ENCODE data around the gene TP53AIP1.

Gene TP53AIP1

DNA sequence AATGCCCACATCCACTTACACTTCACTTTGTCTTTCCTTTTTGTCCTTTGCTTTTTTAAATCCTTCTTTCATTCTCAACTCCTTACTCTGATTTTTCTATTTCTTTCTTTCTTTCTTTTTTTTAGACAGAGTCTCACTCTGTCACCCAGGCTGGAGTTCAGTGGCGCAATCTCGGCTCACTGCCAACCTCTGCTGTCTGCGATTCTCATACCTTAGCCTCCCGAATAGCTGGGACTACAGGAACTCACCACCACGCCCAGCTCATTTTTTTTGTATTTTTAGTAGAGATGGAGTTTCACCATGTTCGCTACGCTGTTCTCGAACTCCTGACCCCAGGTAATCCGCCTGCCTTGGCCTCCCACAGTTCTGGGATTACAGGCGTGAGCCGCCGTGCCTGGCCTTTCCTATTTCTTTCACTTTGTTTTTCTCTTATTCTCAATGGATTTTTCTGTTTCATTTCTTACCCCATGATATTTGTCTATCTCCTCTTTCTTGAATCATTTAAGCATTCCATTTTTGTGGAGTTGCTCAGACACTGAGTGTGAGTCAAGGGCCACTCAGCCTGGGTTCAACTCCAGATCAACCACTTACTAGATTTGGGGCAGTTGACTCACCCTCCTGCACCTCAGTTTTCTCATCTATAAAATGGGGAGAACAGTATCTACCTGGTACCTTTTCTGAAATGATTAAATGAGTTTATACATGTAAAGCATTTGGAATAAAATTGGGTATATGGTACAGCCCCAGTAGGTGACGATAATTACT is 43.9 kb downstream of the TP53AIP1 start:
- H3K4me3 ChIP-seq (ENCODE audit: low read length): no peak overlapping the region
- H3K4me1 ChIP-seq (ENCODE audit: control insufficient read depth, insufficient read depth, low read length): no peaks in the 10 kb centered on the region
- H3K27me3 ChIP-seq (ENCODE audit: control insufficient read depth, insufficient read depth, low read length): no peaks in the 10 kb centered on the region
- no peaks in the 10 kb centered on the region for H3K36me3 ChIP-seq (ENCODE audit: control insufficient read depth, insufficient read depth, low read length)
- H3K9ac ChIP-seq (ENCODE audit: low read length): no peak overlapping the region
- H3K27ac ChIP-seq (ENCODE audit: low read depth, low read length): no peak overlapping the region

DNA sequence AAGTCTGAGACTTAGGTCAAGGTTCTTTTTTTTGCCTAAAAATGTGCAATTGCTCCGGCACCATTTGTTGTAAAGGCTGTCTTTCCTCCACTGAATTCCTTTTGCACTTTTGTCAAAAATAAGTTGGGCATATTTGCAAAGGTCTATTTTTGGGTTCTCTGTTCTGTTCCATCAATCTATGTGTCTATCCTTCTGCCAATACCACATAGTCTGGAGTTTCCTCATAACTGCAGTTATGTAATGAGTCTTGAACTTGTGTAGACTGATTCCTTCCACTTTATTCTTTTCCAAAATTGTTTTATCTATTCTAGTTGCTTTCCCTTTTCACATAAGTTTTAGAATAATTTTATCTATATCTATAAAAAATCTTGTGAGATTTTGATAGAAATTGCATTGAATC is 44.8 kb downstream of the TP53AIP1 start:
- Histone ChIP-seq H3K27ac (ENCODE audit: low read depth, low read length) (no peak overlapping the region), H3K36me3 (ENCODE audit: control insufficient read depth, insufficient read depth, low read length) (no peaks in the 10 kb centered on the region), H3K27me3 (ENCODE audit: control insufficient read depth, insufficient read depth, low read length) (no peaks in the 10 kb centered on the region), H3K4me1 (ENCODE audit: control insufficient read depth, insufficient read depth, low read length) (no peaks in the 10 kb centered on the region), H3K9ac (ENCODE audit: low read length) (no peak overlapping the region), H3K4me3 (ENCODE audit: low read length) (no peak overlapping the region)

DNA sequence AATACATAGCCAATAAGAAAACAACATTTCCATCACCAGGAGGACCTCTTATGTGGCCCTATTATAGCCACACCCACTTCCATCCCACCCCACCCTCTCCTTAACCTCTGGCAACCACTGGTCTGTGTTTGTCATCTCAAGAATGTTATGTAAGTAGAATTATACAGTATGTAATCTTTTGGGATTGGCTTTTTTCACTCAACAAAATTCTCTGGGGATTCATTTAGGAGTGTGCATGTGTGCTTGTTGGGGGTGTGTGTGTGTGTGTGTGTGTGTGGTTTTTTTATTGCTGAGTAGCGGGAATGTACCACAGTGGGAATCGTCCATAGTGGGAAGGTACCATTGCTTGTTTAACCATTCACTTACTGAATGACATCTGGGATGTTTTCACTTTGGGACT is 46.3 kb downstream of the TP53AIP1 start:
- Histone ChIP-seq H3K36me3 (ENCODE audit: control insufficient read depth, insufficient read depth, low read length) (no peaks in the 10 kb centered on the region), H3K27ac (ENCODE audit: low read depth, low read length) (no peak overlapping the region), H3K4me1 (ENCODE audit: control insufficient read depth, insufficient read depth, low read length) (no peaks in the 10 kb centered on the region), H3K27me3 (ENCODE audit: control insufficient read depth, insufficient read depth, low read length) (no peaks in the 10 kb centered on the region), H3K9ac (ENCODE audit: low read length) (no peak overlapping the region), H3K4me3 (ENCODE audit: low read length) (no peak overlapping the region)

DNA sequence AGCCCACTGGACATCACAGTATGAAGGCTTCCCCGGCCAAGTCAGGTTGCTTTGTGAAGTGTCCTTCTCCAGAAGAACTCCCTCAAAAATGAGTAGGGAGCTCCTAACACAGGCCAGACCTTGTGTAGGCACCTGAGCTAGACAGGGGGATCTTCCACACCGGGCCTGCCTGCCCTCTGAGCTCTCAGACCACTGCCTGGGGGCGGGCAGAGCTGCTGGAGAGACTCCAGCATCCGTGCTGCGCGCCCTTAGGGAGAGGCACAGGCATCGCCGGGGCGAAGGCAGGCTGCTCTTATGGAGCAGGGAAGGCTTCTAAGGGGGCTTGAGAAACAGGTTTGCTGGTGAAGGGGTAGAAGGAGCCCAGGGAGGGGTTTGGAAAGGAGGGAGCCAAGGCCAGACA is 47.1 kb downstream of the TP53AIP1 start:
- Histone ChIP-seq H3K9ac (ENCODE audit: low read length) (no peak overlapping the region), H3K27me3 (ENCODE audit: control insufficient read depth, insufficient read depth, low read length) (no peaks in the 10 kb centered on the region), H3K4me3 (ENCODE audit: low read length) (no peak overlapping the region), H3K27ac (ENCODE audit: low read depth, low read length) (no peak overlapping the region), H3K4me1 (ENCODE audit: control insufficient read depth, insufficient read depth, low read length) (no peaks in the 10 kb centered on the region), H3K36me3 (ENCODE audit: control insufficient read depth, insufficient read depth, low read length) (no peaks in the 10 kb centered on the region)

DNA sequence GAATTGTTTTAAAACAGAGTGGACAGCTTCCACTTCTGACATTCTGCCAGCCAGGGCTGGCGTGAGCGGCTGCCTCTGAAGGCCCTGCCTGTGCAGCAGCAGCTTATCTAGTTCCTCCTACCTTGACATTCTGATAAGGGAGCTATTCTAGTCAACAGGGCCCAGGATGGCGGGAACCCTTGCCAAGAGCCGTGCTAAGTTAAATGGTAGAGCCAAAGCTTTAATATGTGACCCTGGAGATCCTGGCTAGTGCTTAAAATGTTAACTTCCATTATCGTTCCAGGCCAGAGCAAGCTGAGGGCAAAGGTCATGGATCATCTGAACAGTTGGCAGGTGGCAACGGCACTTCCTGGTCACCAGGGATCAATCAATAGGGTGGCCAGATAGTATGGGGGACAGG is 48.0 kb downstream of the TP53AIP1 start:
- no peaks in the 10 kb centered on the region for H3K36me3 ChIP-seq (ENCODE audit: control insufficient read depth, insufficient read depth, low read length)
- peaks cover 2% of the 10 kb centered on the region for H3K4me1 ChIP-seq (ENCODE audit: control insufficient read depth, insufficient read depth, low read length)
- peaks cover 7% of the 10 kb centered on the region for H3K27me3 ChIP-seq (ENCODE audit: control insufficient read depth, insufficient read depth, low read length)
- H3K4me3 ChIP-seq (ENCODE audit: low read length): no peak overlapping the region
- H3K9ac ChIP-seq (ENCODE audit: low read length): no peak overlapping the region
- no peak overlapping the region for H3K27ac ChIP-seq (ENCODE audit: low read depth, low read length)

DNA sequence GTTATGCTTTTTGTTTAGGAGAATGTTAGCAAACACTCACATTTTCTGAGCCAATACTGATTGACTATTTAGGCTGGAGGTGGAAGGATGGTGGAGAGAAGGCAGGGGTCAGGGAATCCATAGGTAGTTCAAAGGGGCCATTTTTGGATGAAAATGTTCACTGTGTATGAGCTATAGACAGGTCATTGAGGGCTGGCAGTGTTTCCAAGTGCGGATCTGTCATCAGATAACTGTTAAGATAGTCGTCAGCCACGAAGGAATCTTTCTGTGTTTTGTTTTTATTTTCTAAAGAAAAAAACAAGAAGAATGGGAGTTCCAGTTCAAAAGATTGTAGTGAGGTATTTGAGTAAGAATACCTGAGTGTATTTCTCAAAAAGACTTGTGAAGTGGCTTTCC is 48.4 kb downstream of the TP53AIP1 start:
- H3K27ac ChIP-seq (ENCODE audit: low read depth, low read length): no peak overlapping the region
- no peak overlapping the region for H3K9ac ChIP-seq (ENCODE audit: low read length)
- H3K36me3 ChIP-seq (ENCODE audit: control insufficient read depth, insufficient read depth, low read length): no peaks in the 10 kb centered on the region
- H3K4me3 ChIP-seq (ENCODE audit: low read length): no peak overlapping the region
- H3K27me3 ChIP-seq (ENCODE audit: control insufficient read depth, insufficient read depth, low read length): peaks cover 7% of the 10 kb centered on the region
- peaks cover 2% of the 10 kb centered on the region for H3K4me1 ChIP-seq (ENCODE audit: control insufficient read depth, insufficient read depth, low read length)

DNA sequence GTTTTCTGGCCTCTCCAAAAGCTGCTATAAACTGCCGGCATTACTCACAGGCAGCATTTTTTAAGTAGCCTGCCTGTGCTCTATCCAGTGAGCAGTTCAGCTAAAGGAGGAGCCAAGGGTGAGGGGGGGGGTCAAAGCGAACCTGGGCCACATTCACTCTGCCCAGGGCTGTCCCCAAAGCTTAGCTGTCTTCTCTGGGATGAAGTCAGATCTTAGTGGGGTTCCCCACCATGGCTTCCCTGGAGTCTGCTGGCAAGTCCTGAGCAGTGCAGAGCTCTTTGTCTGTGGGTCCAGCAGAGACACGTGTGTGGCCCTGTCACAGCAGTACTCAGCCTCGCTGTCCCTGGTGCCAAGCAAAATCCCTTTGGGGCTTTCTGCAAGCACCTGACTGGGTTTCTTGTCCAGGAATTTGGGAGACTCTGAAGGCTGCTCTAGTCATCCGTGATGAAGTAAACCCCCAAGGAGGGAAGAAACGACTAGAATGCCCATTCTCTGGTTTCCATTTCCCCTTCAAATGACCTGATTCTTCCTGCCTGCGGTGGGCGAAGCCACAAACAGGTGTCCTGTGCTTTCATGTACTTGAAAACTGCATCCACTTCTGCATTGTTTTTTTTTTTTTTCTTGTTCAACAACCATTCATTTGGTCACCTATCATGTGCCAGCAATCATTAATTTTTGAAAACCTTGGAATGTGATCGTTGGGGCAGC is 48.9 kb downstream of the TP53AIP1 start:
- Histone ChIP-seq H3K4me3 (ENCODE audit: low read length) (no peak overlapping the region), H3K27me3 (ENCODE audit: control insufficient read depth, insufficient read depth, low read length) (peaks cover 7% of the 10 kb centered on the region), H3K27ac (ENCODE audit: low read depth, low read length) (no peak overlapping the region), H3K9ac (ENCODE audit: low read length) (no peak overlapping the region), H3K36me3 (ENCODE audit: control insufficient read depth, insufficient read depth, low read length) (no peaks in the 10 kb centered on the region), H3K4me1 (ENCODE audit: control insufficient read depth, insufficient read depth, low read length) (peaks cover 2% of the 10 kb centered on the region)

DNA sequence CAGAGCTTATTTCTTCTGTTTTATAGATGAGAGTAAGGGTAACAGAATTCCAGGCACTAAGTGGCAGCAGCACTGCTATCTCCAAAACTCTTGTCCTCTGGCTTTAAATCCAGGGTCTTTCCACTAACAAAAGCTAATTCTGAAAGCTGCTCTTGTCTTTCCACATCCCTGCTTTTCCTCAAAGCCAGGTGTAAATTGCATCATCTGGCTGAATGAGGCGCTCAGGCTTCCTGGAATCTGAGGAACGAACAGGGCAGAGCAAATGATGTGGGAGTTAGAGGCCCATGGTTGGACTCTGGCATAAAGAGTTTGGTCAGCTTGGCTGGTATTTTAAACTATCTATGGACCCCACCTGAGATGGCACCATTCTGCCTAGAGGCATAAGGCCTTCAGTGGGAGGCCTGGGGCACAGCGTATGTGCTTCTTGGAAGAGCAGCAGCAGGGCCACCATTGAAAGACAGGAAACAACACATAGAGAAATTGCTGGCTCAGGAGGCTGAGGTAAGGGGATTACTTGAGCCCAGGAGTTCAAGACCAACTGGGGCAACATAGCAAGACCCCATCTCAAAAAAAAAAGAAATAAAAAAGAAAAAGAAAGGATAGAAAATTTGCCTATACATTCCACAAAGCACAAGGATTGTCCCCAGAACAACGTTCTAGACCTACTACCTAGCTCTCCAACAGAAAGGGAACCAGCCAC is 49.7 kb downstream of the TP53AIP1 start:
- H3K36me3 ChIP-seq (ENCODE audit: control insufficient read depth, insufficient read depth, low read length): no peaks in the 10 kb centered on the region
- peaks cover 2% of the 10 kb centered on the region for H3K4me1 ChIP-seq (ENCODE audit: control insufficient read depth, insufficient read depth, low read length)
- no peak overlapping the region for H3K4me3 ChIP-seq (ENCODE audit: low read length)
- no peak overlapping the region for H3K9ac ChIP-seq (ENCODE audit: low read length)
- peaks cover 7% of the 10 kb centered on the region for H3K27me3 ChIP-seq (ENCODE audit: control insufficient read depth, insufficient read depth, low read length)
- H3K27ac ChIP-seq (ENCODE audit: low read depth, low read length): no peak overlapping the region

DNA sequence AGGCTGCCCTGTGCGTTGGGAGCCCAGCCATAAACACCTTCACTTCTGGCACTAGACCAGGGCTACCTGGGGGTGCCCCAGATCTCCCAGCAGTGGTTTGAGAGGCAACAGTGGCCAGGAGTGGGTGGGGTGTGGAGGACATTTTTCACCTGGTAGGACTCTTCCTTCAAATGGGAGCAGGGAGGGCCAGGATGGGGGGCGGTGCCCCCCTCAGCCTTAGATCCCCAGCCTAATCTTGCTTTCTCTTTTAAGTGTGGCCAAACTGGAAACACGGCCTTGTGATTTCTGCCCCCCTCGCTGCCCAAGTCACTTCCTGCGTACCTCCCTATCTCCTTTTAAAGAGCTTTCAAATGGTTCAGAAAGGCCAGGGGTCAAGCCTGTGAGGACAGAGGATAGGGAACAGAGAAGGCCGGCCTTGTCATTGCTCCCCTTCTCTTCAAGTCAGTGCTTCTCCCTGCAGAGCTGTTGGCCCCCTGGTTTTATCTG is 50.7 kb downstream of the TP53AIP1 start:
- Histone ChIP-seq H3K4me1 (ENCODE audit: control insufficient read depth, insufficient read depth, low read length) (peaks cover 2% of the 10 kb centered on the region), H3K36me3 (ENCODE audit: control insufficient read depth, insufficient read depth, low read length) (no peaks in the 10 kb centered on the region), H3K27ac (ENCODE audit: low read depth, low read length) (no peak overlapping the region), H3K27me3 (ENCODE audit: control insufficient read depth, insufficient read depth, low read length) (peaks cover 7% of the 10 kb centered on the region), H3K9ac (ENCODE audit: low read length) (no peak overlapping the region), H3K4me3 (ENCODE audit: low read length) (no peak overlapping the region)

DNA sequence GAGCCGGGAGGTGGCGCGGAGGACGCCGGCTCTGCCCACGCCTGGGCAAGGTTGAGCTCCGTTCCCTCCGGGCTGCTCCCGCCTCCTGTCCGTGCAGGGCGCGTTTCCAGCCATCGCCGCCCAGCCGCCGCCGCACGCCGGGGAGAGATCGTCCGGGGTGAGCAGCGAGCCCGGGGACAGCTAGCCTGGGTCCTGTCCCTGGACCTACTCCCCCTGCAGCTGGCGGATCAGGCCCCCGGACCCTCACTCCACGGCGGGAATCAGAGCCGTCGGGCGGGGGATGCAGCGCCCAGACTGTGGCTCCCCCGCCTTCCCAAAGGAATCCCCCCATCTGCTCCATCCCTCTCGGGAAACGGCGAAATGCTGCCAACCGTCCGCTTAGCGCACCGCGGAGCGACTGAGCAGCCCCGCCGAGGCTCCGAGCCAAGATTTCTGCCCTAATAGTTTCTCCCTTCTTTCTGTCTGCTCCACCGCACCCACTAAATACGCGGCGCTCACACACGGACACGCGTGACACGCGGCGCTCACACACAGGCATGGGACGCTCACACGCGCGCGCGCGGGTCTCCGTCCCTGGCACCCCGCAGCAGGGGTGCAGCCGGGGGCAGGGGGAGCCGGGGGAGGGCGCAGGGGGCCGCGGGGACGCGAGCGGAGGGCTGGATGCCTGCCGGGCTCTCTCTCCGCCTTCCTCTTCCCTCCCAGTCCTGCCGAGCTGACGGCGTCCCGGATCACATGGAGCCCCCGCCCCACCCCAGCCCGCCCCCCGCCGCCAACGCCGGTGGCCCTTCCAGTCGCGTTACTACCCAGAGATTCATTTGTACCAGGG is 51.9 kb downstream of the TP53AIP1 start, which contains the start of gene KCNJ5:
Gene KCNJ5, plus strand, starts transcription at position 814 of the 826 bp plus-strand sequence. CDS start 19,918 bp downstream, outside the sequence.
- no peaks in the 10 kb centered on the region for H3K36me3 ChIP-seq (ENCODE audit: control insufficient read depth, insufficient read depth, low read length)
- peak within 1 kb of the TSS; percentile 65 for H3K4me3 ChIP-seq (ENCODE audit: low read length)
- H3K27ac ChIP-seq (ENCODE audit: low read depth, low read length): no peak within 1 kb of the TSS
- peaks cover 2% of the 10 kb centered on the region for H3K4me1 ChIP-seq (ENCODE audit: control insufficient read depth, insufficient read depth, low read length)
- H3K27me3 ChIP-seq (ENCODE audit: control insufficient read depth, insufficient read depth, low read length): peaks cover 7% of the 10 kb centered on the region
- H3K9ac ChIP-seq (ENCODE audit: low read length): no peak within 1 kb of the TSS

DNA sequence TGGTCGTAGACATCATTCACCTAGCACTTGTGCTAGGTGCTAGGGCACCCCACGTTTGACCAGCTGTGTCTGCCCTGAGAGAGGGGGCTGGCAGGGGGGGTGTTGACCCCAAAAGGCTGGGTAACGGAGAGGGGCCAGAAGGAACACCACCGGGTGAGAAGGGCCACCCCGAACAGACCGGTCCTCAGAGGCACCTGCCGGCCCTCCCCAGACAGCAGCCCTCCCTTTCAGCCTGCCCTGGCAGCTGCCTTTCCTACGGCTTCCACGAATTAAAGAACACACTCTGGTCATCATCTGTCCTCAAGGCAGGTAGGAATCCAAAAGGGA is 52.5 kb downstream of the TP53AIP1 start:
- no peak overlapping the region for H3K27ac ChIP-seq (ENCODE audit: low read depth, low read length)
- H3K4me3 ChIP-seq (ENCODE audit: low read length): peak overlapping the region; percentile 65
- peaks cover 7% of the 10 kb centered on the region for H3K27me3 ChIP-seq (ENCODE audit: control insufficient read depth, insufficient read depth, low read length)
- H3K9ac ChIP-seq (ENCODE audit: low read length): no peak overlapping the region
- peaks cover 2% of the 10 kb centered on the region for H3K4me1 ChIP-seq (ENCODE audit: control insufficient read depth, insufficient read depth, low read length)
- no peaks in the 10 kb centered on the region for H3K36me3 ChIP-seq (ENCODE audit: control insufficient read depth, insufficient read depth, low read length)
